HepG2 (cell line): Measurements from ENCODE around the gene CACNA1D. TPM values are rescaled to one million over a fixed set of nuclear protein-coding genes. Genes with fewer than 3 reads are reported as not detected.

ENCODE experiments used
- ATAC-seq: fragments of 200-7000 bp; cut with Tn5 transposase; 3 replicates; pipeline ENCODE4 v1.9.1; 2020; ENCODE audit warnings: mild to moderate bottlenecking, moderate library complexity
- BruUV-seq: library from RNA; stranded (reverse); fragments of 400-500 nt; replicated peaks from 2 replicates; lab custom pipeline; 2021; lab: Mats Ljungman, UMichigan
- CTCF ChIA-PET: fragments of 300-600 bp; formaldehyde crosslinking; extraction: SDS; loops from one replicate; lab custom pipeline; 2021; ENCODE audit warnings: low total read pairs, inconsistent platforms, low intra/inter-chr PET ratio; lab: Yijun Ruan, JAX
- POLR2A ChIA-PET: fragments of 350-600 bp; sonication (Branson Sonifier 250); formaldehyde crosslinking; loops from one replicate; lab custom pipeline; 2020; ENCODE audit warnings: antibody characterized with exemption, inconsistent platforms; lab: Yijun Ruan, JAX
- DNase-seq: peaks from one replicate; pipeline ENCODE4 v3.0.0-alpha.2; 2015; ENCODE audit warnings: low spot score
- FAIRE-seq: peaks from 3 replicates; lab custom pipeline; 2011; peaks lifted over from hg19 to GRCh38; lab: Jason Lieb, UNC
- H2AFZ ChIP-seq: one replicate; pipeline ENCODE4 v1.6.1; 2011; ENCODE audit warnings: low read length, inconsistent platforms
- H3K27ac ChIP-seq: fragments of 300-600 bp; 3 replicates; pipeline ENCODE4 v1.8.0; 2011; ENCODE audit warnings: mixed run types, mild to moderate bottlenecking, mixed read lengths, low read length, inconsistent platforms; ENCODE audit not compliant: insufficient read depth; ENCODE audit errors: extremely low read length
- H3K27me3 ChIP-seq, 2 experiments: fragments of 200-600 bp in 1 of 2; 2 replicates in 1 of 2; 3 replicates in 1 of 2; pipeline versions ENCODE4 v1.6.0 to v1.8.0; 2011; ENCODE audit warnings: low read length in 2 of 2, mild to moderate bottlenecking in 2 of 2, moderate library complexity in 2 of 2, inconsistent platforms in 1 of 2; ENCODE audit not compliant: insufficient read depth in 2 of 2, control insufficient read depth in 1 of 2
- H3K36me3 ChIP-seq, 2 experiments: fragments of 200-600 bp in 1 of 2; replicated peaks in 1 of 2; 2 replicates in 1 of 2; 3 replicates in 1 of 2; pipeline versions ENCODE4 v1.5.1 to v1.8.0; 2011; ENCODE audit warnings: low read length in 2 of 2, inconsistent platforms in 1 of 2; ENCODE audit not compliant: insufficient read depth in 2 of 2, control insufficient read depth in 1 of 2
- H3K4me1 ChIP-seq: 2 replicates; pipeline ENCODE4 v1.5.1; 2012; ENCODE audit warnings: low read length, inconsistent platforms; ENCODE audit not compliant: insufficient read depth
- H3K4me2 ChIP-seq: 2 replicates; pipeline ENCODE4 v1.6.0; 2011; ENCODE audit warnings: low read depth, low read length, inconsistent platforms
- H3K4me3 ChIP-seq, 3 experiments: fragments of 200-600 bp in 1 of 3; sonication (generic), shearing (Covaris generic) in 1 of 3; replicated peaks in 1 of 3; 2 replicates each; pipeline ENCODE4 v1.5.1; 2011 to 2016; ENCODE audit warnings: low read length in 3 of 3, inconsistent platforms in 2 of 3, low read depth in 2 of 3, mild to moderate bottlenecking in 2 of 3, control low read depth in 1 of 3, mixed read lengths in 1 of 3; ENCODE audit not compliant: insufficient read depth in 1 of 3
- H3K79me2 ChIP-seq: one replicate; pipeline ENCODE4 v1.6.1; 2011; ENCODE audit warnings: low read length, inconsistent platforms; ENCODE audit not compliant: insufficient read depth
- H3K9ac ChIP-seq: 2 replicates; pipeline ENCODE4 v1.6.0; 2011; ENCODE audit warnings: mild to moderate bottlenecking, low read depth, low read length, inconsistent platforms; ENCODE audit not compliant: insufficient read depth
- H3K9me3 ChIP-seq: 2 replicates; pipeline ENCODE4 v1.5.1; 2012; ENCODE audit warnings: mild to moderate bottlenecking, low read length
- H4K20me1 ChIP-seq: 2 replicates; pipeline ENCODE4 v1.6.0; 2011; ENCODE audit warnings: inconsistent platforms, mild to moderate bottlenecking, low read length, moderate library complexity; ENCODE audit not compliant: insufficient read depth
- FOXA3 ChIP-seq: IDR thresholded peaks from 2 replicates; pipeline ENCODE4 v1.6.1; 2016; ENCODE audit warnings: missing genetic modification reagents, missing compliant biosample characterization
- NFKB2 ChIP-seq: sonication (generic); formaldehyde crosslinking; IDR thresholded peaks from 2 replicates; pipeline ENCODE4 v1.4.0; 2020; ENCODE audit warnings: missing genetic modification reagents, borderline replicate concordance
- NR1H2 ChIP-seq: sonication (generic); formaldehyde crosslinking; IDR thresholded peaks from 2 replicates; pipeline ENCODE4 v1.8.1; 2022; ENCODE audit warnings: low read depth, missing genetic modification reagents, borderline replicate concordance
- RBM39 ChIP-seq: fragments of 200-400 bp; formaldehyde crosslinking; IDR thresholded peaks from one replicate; pipeline ENCODE4 v1.6.1; 2018; ENCODE audit warnings: antibody characterized with exemption, mild to moderate bottlenecking, low read depth, low read length; ENCODE audit not compliant: poor library complexity, severe bottlenecking
- RCOR2 ChIP-seq: IDR thresholded peaks from 2 replicates; pipeline ENCODE4 v1.6.1; 2016; ENCODE audit warnings: missing biosample characterization, missing genetic modification reagents
- ZFY ChIP-seq: sonication (generic); formaldehyde crosslinking; IDR thresholded peaks from 2 replicates; pipeline ENCODE4 v1.4.0; 2020; ENCODE audit warnings: missing genetic modification reagents
- ZNF274 ChIP-seq: sonication (generic); formaldehyde crosslinking; IDR thresholded peaks from 2 replicates; pipeline ENCODE4 v1.5.1; 2020; ENCODE audit warnings: mild to moderate bottlenecking, missing genetic modification reagents
- ZNF564 ChIP-seq: sonication (generic); formaldehyde crosslinking; IDR thresholded peaks from 2 replicates; pipeline ENCODE4 v1.8.1; 2023; ENCODE audit warnings: mild to moderate bottlenecking, missing genetic modification reagents
- ZNF792 ChIP-seq: IDR thresholded peaks from 2 replicates; pipeline ENCODE4 v1.6.1; 2016
- ZNF878 ChIP-seq: sonication (generic); formaldehyde crosslinking; IDR thresholded peaks from 2 replicates; pipeline ENCODE4 v1.8.1; 2023; ENCODE audit warnings: mild to moderate bottlenecking, missing genetic modification reagents, moderate library complexity
- in situ Hi-C: cut with HindIII; loops from 2 replicates; pipeline ENCODE4 v1.10.0; 2017; ENCODE audit warnings: low pct_unique_long_range_greater_than_20kb; ENCODE audit not compliant: extremely low pct_ligation_motif_present
- intact Hi-C: fragments of 100-400 bp; cut with micrococcal nuclease; formaldehyde crosslinking; loops from one replicate; pipeline ENCODE4 v1.10.0; 2022; ENCODE audit not compliant: unreplicated experiment
- polyA plus RNA-seq, 8 experiments: library from polyadenylated mRNA; depleted of rRNA in 3 of 8; stranded (reverse) in 7 of 8; unstranded in 1 of 8; fragments of >200 nt; fragmentation: Illumina TruSeq in 4 of 8; extraction: Trizol in 4 of 8; gene quantifications; 2 replicates each; pipeline versions ENCODE4 v1.2.1 to v1.2.3, GENCODE V29; 2011 to 2016; ENCODE audit warnings: low read depth in 4 of 8, missing spikeins in 1 of 8, mixed read lengths in 1 of 8; ENCODE audit not compliant: insufficient read depth in 1 of 8
- total RNA-seq, 5 experiments: library from RNA; depleted of rRNA; stranded (reverse); fragments of >200 nt; fragmentation: Illumina TruSeq; extraction: Trizol; gene quantifications; 2 replicates each; pipeline ENCODE4 v1.2.3, GENCODE V29; 2016; ENCODE audit warnings: low read depth in 1 of 5
- TF ChIP-seq, protein P1 (sequence below): sonication (generic); formaldehyde crosslinking; IDR thresholded peaks from 2 replicates; pipeline ENCODE4 v1.9.0; 2022; ENCODE audit warnings: low read depth, missing genetic modification reagents
- TF ChIP-seq, protein P2 (sequence below): sonication (generic); formaldehyde crosslinking; IDR thresholded peaks from 2 replicates; pipeline ENCODE4 v1.4.0; 2020; ENCODE audit warnings: missing genetic modification reagents, mild to moderate bottlenecking, borderline replicate concordance

CACNA1D gene
- total and polyA plus RNA-seq, 2 of the 13 experiments (the other 11 are each of a cell fraction or from before 2014, with no cell fraction given) = 0.26 to 0.38 TPM

DNA sequence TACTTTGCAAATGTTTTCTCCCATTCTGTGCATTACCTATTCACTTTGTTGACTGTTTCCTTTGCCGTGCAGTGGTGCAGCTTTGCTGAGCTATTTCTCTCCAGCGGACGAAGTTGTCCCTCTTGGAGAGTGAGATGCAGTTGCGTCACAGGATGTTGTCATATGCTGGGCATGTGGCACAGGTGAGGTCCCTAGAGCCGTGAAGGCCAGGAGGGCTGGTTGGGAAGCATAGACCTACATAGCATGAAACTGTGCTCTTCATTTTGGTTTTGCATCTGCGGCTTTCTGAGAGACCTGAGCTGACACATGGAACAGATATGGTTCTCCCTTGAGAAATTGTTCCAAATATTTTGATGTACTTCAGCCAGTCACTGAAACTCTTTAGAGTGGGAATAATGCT lies 108.5 kb downstream of the CACNA1D start (continued):
- TF ChIP-seq, protein P1, sequence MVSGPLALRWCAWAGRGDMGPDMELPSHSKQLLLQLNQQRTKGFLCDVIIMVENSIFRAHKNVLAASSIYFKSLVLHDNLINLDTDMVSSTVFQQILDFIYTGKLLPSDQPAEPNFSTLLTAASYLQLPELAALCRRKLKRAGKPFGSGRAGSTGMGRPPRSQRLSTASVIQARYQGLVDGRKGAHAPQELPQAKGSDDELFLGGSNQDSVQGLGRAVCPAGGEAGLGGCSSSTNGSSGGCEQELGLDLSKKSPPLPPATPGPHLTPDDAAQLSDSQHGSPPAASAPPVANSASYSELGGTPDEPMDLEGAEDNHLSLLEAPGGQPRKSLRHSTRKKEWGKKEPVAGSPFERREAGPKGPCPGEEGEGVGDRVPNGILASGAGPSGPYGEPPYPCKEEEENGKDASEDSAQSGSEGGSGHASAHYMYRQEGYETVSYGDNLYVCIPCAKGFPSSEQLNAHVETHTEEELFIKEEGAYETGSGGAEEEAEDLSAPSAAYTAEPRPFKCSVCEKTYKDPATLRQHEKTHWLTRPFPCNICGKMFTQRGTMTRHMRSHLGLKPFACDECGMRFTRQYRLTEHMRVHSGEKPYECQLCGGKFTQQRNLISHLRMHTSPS (CRISPR knock-in tag) = no peak
- TF ChIP-seq, protein P2, sequence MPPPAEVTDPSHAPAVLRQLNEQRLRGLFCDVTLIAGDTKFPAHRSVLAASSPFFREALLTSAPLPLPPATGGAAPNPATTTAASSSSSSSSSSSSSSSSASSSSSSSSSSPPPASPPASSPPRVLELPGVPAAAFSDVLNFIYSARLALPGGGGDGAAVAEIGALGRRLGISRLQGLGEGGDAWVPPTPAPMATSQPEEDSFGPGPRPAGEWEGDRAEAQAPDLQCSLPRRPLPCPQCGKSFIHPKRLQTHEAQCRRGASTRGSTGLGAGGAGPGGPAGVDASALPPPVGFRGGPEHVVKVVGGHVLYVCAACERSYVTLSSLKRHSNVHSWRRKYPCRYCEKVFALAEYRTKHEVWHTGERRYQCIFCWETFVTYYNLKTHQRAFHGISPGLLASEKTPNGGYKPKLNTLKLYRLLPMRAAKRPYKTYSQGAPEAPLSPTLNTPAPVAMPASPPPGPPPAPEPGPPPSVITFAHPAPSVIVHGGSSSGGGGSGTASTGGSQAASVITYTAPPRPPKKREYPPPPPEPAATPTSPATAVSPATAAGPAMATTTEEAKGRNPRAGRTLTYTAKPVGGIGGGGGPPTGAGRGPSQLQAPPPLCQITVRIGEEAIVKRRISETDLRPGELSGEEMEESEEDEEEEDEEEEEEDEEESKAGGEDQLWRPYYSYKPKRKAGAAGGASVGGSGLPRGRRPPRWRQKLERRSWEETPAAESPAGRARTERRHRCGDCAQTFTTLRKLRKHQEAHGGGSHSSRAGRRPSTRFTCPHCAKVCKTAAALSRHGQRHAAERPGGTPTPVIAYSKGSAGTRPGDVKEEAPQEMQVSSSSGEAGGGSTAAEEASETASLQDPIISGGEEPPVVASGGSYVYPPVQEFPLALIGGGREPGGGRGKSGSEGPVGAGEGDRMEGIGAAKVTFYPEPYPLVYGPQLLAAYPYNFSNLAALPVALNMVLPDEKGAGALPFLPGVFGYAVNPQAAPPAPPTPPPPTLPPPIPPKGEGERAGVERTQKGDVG (CRISPR knock-in tag) = no peak
- TF ChIP-seq NFKB2 (CRISPR knock-in tag) (no peak), NR1H2 (CRISPR knock-in tag) (no peak), ZNF792 (CRISPR knock-in tag) (no peak)

DNA sequence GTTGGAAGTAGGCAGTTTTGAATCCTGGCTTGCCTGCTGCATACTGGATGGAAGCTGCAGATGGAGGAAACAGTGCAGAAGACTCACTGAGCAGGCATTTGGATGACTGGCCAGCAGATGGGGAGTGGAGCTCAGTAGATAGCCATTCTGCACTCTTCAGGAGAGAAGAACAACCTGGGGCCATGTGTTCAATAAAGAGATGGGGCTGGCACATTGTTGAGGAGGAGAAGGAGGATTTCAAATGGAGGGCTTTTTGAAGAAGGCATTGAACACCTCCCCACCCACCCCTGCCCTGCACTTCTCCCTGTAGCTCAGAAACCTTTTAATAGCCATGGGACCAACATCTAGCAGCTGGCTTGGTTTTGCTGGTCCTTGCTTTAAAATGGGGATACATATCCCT lies 109.8 kb downstream of the CACNA1D start:
- POLR2A ChIA-PET = no interaction called here
- TF ChIP-seq ZNF878 (no peak), RBM39 (no peak), ZNF564 (CRISPR knock-in tag) (no peak), FOXA3 (CRISPR knock-in tag) (no peak), ZNF274 (CRISPR knock-in tag) (no peak), RCOR2 (CRISPR knock-in tag) (no peak), ZNF792 (CRISPR knock-in tag) (no peak), ZFY (CRISPR knock-in tag) (no peak)

More for the DNA sequence above, 109.8 kb downstream of the CACNA1D start:
- Histone ChIP-seq H3K4me2 (no peak overlapping the region), H3K27me3 (no peaks in the 10 kb centered on the region), H3K79me2 (no peaks in the 10 kb centered on the region), H3K9me3 (0 out of 2 replicates have a peak, but pooled peaks cover 11% of the 10 kb centered on the region), H3K9ac (no peak overlapping the region), H3K4me1 (no peaks in the 10 kb centered on the region), H4K20me1 (no peaks in the 10 kb centered on the region), H2AFZ (no peak overlapping the region), H3K36me3 (no peaks in the 10 kb centered on the region), H3K4me3 (no peak overlapping the region), H3K27ac (no peak overlapping the region)
- intact Hi-C loops (no loop called here), in situ Hi-C loops (no loop called here)
- ATAC-seq (no peak), DNase-seq (no peak), FAIRE-seq (no peak)
- CTCF ChIA-PET = no interaction called here
- no TSS peak for BruUV-seq
